HEK293 (cell line): Measurements from ENCODE around the gene GEMIN7.

Experiments
- CTCF ChIA-PET: fragments of 350-600 bp; formaldehyde crosslinking; extraction: SDS; loops from one replicate; lab custom pipeline; 2021; ENCODE audit warnings: antibody characterized with exemption; lab: Yijun Ruan, JAX
- POLR2A ChIA-PET: fragments of 300-600 bp; formaldehyde crosslinking; extraction: SDS; loops from one replicate; lab custom pipeline; 2020; ENCODE audit warnings: antibody characterized with exemption, inconsistent platforms; lab: Yijun Ruan, JAX
- H3K27ac ChIP-seq: fragments of 200-500 bp; sonication (Bioruptor generic); 2 replicates; pipeline ENCODE4 v1.5.1; 2014; ENCODE audit warnings: low read depth, low read length, control low read depth, inconsistent platforms; ENCODE audit errors: extremely low read depth
- H3K36me3 ChIP-seq, 2 experiments: fragments of 200-500 bp in 1 of 2; sonication (Bioruptor generic) in 1 of 2; 1 replicate in 1 of 2; 2 replicates in 1 of 2; pipeline ENCODE4 v1.5.1; 2014 to 2017; ENCODE audit warnings: inconsistent platforms in 2 of 2, low read length in 2 of 2; ENCODE audit not compliant: control insufficient read depth in 2 of 2, insufficient read depth in 1 of 2
- H3K4me1 ChIP-seq: fragments of 200-500 bp; sonication (Bioruptor generic); 2 replicates; pipeline ENCODE4 v1.5.1; 2014; ENCODE audit warnings: mild to moderate bottlenecking, low read length, inconsistent platforms; ENCODE audit not compliant: control insufficient read depth, insufficient read depth
- H3K4me3 ChIP-seq: 2 replicates; pipeline ENCODE4 v1.5.1; 2011; ENCODE audit warnings: low read depth, mild to moderate bottlenecking, control low read depth, low read length, moderate library complexity
- H3K9me3 ChIP-seq: fragments of 200-500 bp; sonication (Bioruptor generic); 2 replicates; pipeline ENCODE4 v1.5.1; 2014; ENCODE audit warnings: low read depth, low read length, inconsistent platforms; ENCODE audit not compliant: control insufficient read depth, insufficient read depth
- EGR2 ChIP-seq: fragments of 450-650 bp; formaldehyde crosslinking; IDR thresholded peaks from 2 replicates; pipeline ENCODE4 v1.5.1; 2016; ENCODE audit warnings: low read depth, missing biosample characterization, missing genetic modification characterization
- FEZF1 ChIP-seq: fragments of 450-650 bp; formaldehyde crosslinking; IDR thresholded peaks from 2 replicates; pipeline ENCODE4 v1.5.1; 2016; ENCODE audit warnings: missing biosample characterization, missing genetic modification characterization
- GLIS1 ChIP-seq: fragments of 450-650 bp; formaldehyde crosslinking; IDR thresholded peaks from 2 replicates; pipeline ENCODE4 v1.5.1; 2016; ENCODE audit warnings: missing biosample characterization, missing genetic modification characterization
- KLF17 ChIP-seq: fragments of 450-650 bp; formaldehyde crosslinking; IDR thresholded peaks from 2 replicates; pipeline ENCODE4 v1.5.1; 2016; ENCODE audit warnings: missing biosample characterization, missing genetic modification characterization
- SP7 ChIP-seq: fragments of 450-650 bp; formaldehyde crosslinking; IDR thresholded peaks from 2 replicates; pipeline ENCODE4 v1.5.1; 2016; ENCODE audit warnings: missing biosample characterization, missing genetic modification characterization
- WT1 ChIP-seq: fragments of 450-650 bp; formaldehyde crosslinking; IDR thresholded peaks from 2 replicates; pipeline ENCODE4 v1.5.1; 2016; ENCODE audit warnings: missing biosample characterization, missing genetic modification characterization
- ZBTB49 ChIP-seq: fragments of 450-650 bp; formaldehyde crosslinking; IDR thresholded peaks from 2 replicates; pipeline ENCODE4 v1.5.1; 2016; ENCODE audit warnings: missing biosample characterization, missing genetic modification characterization, low read depth
- ZBTB8A ChIP-seq: fragments of 450-650 bp; formaldehyde crosslinking; IDR thresholded peaks from 2 replicates; pipeline ENCODE4 v1.5.1; 2016; ENCODE audit warnings: missing biosample characterization, missing genetic modification characterization
- ZNF175 ChIP-seq: fragments of 450-650 bp; formaldehyde crosslinking; IDR thresholded peaks from 2 replicates; pipeline ENCODE4 v1.5.1; 2016; ENCODE audit warnings: missing biosample characterization, missing genetic modification characterization
- ZNF223 ChIP-seq: fragments of 450-650 bp; formaldehyde crosslinking; IDR thresholded peaks from 2 replicates; pipeline ENCODE4 v1.5.1; 2016; ENCODE audit warnings: missing biosample characterization, missing genetic modification characterization
- ZNF24 ChIP-seq: fragments of 450-650 bp; formaldehyde crosslinking; IDR thresholded peaks from 2 replicates; pipeline ENCODE4 v1.5.1; 2016; ENCODE audit warnings: missing biosample characterization, missing genetic modification characterization
- ZNF394 ChIP-seq: fragments of 450-650 bp; formaldehyde crosslinking; IDR thresholded peaks from 2 replicates; pipeline ENCODE4 v1.5.1; 2016; ENCODE audit warnings: missing biosample characterization, missing genetic modification characterization, mild to moderate bottlenecking, moderate library complexity, borderline replicate concordance
- ZNF558 ChIP-seq: fragments of 450-650 bp; formaldehyde crosslinking; IDR thresholded peaks from 2 replicates; pipeline ENCODE4 v1.5.1; 2016; ENCODE audit warnings: missing biosample characterization, missing genetic modification characterization
- ZSCAN30 ChIP-seq: fragments of 450-650 bp; IDR thresholded peaks from 2 replicates; pipeline ENCODE4 v1.5.1; 2018; ENCODE audit warnings: missing biosample characterization, mild to moderate bottlenecking, missing genetic modification characterization, moderate library complexity
- TF ChIP-seq, protein P1 (sequence below): fragments of 450-650 bp; IDR thresholded peaks from 2 replicates; pipeline ENCODE4 v1.5.1; 2018; ENCODE audit warnings: missing biosample characterization, missing genetic modification characterization
- TF ChIP-seq, protein P2 (sequence below): fragments of 450-650 bp; formaldehyde crosslinking; conservative IDR thresholded peaks from 2 replicates; pipeline ENCODE4 v1.5.1; 2016; ENCODE audit warnings: low read depth, missing biosample characterization, missing genetic modification characterization

GEMIN7 gene

GRCh38 chr19:45136507-45137178, 57.6 kb downstream of the GEMIN7 start:
- Histone ChIP-seq H3K36me3 (peaks cover 0 to 12% of the 10 kb centered on the region in 2 experiments; a peak in 2 of 3 replicates), H3K4me3 (no peak overlapping the region), H3K27ac (peak overlapping the region; percentile 52), H3K4me1 (peaks cover 5% of the 10 kb centered on the region; the same call in 1 of the 2 replicates), H3K9me3 (no peaks in the 10 kb centered on the region)
- ChIA-PET CTCF (interaction anchor here (0.6 to 3.2 kb wide), 5 partner anchors 11 to 185 kb away, joined by 3 to 23 read pairs (median 4); no protein-coding TSS in a partner anchor), POLR2A (interaction anchor here (1.7 kb wide), 1 partner anchor 45 kb away, joined by 4 read pairs; no protein-coding TSS in a partner anchor)
- no peak for TF ChIP-seq ZSCAN30
- no peak for TF ChIP-seq ZBTB49 (tag by site-specific recombination)
- TF ChIP-seq, protein P1, sequence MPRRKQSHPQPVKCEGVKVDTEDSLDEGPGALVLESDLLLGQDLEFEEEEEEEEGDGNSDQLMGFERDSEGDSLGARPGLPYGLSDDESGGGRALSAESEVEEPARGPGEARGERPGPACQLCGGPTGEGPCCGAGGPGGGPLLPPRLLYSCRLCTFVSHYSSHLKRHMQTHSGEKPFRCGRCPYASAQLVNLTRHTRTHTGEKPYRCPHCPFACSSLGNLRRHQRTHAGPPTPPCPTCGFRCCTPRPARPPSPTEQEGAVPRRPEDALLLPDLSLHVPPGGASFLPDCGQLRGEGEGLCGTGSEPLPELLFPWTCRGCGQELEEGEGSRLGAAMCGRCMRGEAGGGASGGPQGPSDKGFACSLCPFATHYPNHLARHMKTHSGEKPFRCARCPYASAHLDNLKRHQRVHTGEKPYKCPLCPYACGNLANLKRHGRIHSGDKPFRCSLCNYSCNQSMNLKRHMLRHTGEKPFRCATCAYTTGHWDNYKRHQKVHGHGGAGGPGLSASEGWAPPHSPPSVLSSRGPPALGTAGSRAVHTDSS: no peak
- peak; percentile 56 for TF ChIP-seq GLIS1
- no peak for TF ChIP-seq ZBTB8A (tag by site-specific recombination)
- TF ChIP-seq EGR2 (tag by site-specific recombination): no peak
- TF ChIP-seq ZNF394 (tag by site-specific recombination): peak; percentile 65; the same call in 1 of the 2 replicates
- no peak for TF ChIP-seq ZNF24 (tag by site-specific recombination)

- Histone ChIP-seq H3K36me3 (peaks cover 0 to 18% of the 10 kb centered on the region in 2 experiments; a peak in 2 of 3 replicates), H3K27ac (no peak overlapping the region), H3K9me3 (no peaks in the 10 kb centered on the region), H3K4me3 (no peak overlapping the region), H3K4me1 (peaks cover 5% of the 10 kb centered on the region; the same call in 1 of the 2 replicates)
- TF ChIP-seq FEZF1 (tag by site-specific recombination) (no peak), SP7 (peak; percentile 50)
- ChIA-PET POLR2A (interaction anchor here (1.7 kb wide), 1 partner anchor 45 kb away, joined by 4 read pairs; no protein-coding TSS in a partner anchor), CTCF (interaction anchor here (0.6 to 3.2 kb wide), 4 partner anchors 11 to 185 kb away, joined by 3 to 23 read pairs (median 4); no protein-coding TSS in a partner anchor)
These were observed 58.2 kb downstream of the GEMIN7 start for GRCh38 chr19:45137179-45137761.

DNA sequence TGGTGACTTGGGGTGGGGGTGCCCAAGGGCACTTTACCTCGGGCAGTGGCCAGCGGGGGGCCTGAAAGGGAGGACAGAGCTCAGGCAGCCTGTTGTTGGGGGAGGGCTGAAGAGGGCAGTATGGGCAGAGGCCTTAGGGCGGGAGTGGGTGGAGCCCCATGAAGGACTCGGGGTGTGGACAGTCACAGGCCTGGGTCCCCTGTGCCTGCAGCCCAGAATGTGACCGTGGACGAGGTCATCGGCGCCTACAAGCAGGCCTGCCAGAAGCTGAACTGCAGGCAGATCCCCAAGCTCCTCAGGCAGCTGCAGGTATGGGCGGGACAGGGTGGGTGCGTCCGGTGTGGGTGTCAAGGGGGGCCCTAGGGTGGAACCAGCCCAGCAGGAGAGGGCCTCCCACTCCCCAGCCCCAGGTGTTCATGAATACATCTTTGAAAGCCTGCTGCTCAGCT, 59.3 kb downstream of the GEMIN7 start:
- ChIA-PET POLR2A (interaction anchor here (1.2 to 1.7 kb wide), 2 partner anchors 11 to 46 kb away, joined by 3 to 4 read pairs; no protein-coding TSS in a partner anchor), CTCF (no interaction called here)
- Histone ChIP-seq H3K4me1 (peaks cover 5% of the 10 kb centered on the region; the same call in 1 of the 2 replicates), H3K9me3 (no peaks in the 10 kb centered on the region), H3K36me3 (peaks cover 0 to 24% of the 10 kb centered on the region in 2 experiments; a peak in 2 of 3 replicates), H3K27ac (no peak overlapping the region), H3K4me3 (no peak overlapping the region)
- TF ChIP-seq ZNF175 (tag by site-specific recombination): no peak
- TF ChIP-seq WT1 (tag by site-specific recombination): no peak
- TF ChIP-seq, protein P2, sequence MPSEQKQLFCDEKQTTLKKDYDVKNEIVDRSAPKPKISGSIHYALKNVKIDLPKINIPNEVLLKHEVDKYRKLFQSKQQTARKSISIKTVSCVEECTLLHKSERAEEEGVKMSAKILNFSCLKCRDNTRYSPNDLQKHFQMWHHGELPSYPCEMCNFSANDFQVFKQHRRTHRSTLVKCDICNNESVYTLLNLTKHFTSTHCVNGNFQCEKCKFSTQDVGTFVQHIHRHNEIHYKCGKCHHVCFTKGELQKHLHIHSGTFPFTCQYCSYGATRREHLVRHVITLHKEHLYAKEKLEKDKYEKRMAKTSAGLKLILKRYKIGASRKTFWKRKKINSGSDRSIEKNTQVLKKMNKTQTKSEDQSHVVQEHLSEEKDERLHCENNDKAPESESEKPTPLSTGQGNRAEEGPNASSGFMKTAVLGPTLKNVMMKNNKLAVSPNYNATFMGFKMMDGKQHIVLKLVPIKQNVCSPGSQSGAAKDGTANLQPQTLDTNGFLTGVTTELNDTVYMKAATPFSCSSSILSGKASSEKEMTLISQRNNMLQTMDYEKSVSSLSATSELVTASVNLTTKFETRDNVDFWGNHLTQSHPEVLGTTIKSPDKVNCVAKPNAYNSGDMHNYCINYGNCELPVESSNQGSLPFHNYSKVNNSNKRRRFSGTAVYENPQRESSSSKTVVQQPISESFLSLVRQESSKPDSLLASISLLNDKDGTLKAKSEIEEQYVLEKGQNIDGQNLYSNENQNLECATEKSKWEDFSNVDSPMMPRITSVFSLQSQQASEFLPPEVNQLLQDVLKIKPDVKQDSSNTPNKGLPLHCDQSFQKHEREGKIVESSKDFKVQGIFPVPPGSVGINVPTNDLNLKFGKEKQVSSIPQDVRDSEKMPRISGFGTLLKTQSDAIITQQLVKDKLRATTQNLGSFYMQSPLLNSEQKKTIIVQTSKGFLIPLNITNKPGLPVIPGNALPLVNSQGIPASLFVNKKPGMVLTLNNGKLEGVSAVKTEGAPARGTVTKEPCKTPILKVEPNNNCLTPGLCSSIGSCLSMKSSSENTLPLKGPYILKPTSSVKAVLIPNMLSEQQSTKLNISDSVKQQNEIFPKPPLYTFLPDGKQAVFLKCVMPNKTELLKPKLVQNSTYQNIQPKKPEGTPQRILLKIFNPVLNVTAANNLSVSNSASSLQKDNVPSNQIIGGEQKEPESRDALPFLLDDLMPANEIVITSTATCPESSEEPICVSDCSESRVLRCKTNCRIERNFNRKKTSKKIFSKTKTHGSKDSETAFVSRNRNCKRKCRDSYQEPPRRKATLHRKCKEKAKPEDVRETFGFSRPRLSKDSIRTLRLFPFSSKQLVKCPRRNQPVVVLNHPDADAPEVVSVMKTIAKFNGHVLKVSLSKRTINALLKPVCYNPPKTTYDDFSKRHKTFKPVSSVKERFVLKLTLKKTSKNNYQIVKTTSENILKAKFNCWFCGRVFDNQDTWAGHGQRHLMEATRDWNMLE (tag by site-specific recombination): no peak
- 0 out of 2 replicates have a peak, but pooled peaks have one; percentile 19 for TF ChIP-seq KLF17
- no peak for TF ChIP-seq ZNF558
- TF ChIP-seq EGR2 (tag by site-specific recombination): peak; percentile 75
- TF ChIP-seq ZNF223 (tag by site-specific recombination): 0 out of 2 replicates have a peak, but pooled peaks have one; percentile 17
- TF ChIP-seq, protein P1: no peak
